HepG2 (cell line): Measurements from ENCODE around the gene C9orf78. TPM values are rescaled to one million over a fixed set of nuclear protein-coding genes. Genes with fewer than 3 reads are reported as not detected.

Experiments
- CBX5 ChIP-seq: sonication (generic); formaldehyde crosslinking; IDR thresholded peaks from 2 replicates; pipeline ENCODE4 v1.4.0; 2020; ENCODE audit warnings: missing genetic modification reagents, borderline replicate concordance
- FOXK1 ChIP-seq: sonication (generic); formaldehyde crosslinking; IDR thresholded peaks from 2 replicates; pipeline ENCODE4 v1.4.0; 2020; ENCODE audit warnings: low read depth, missing genetic modification reagents, borderline replicate concordance
- KAT2B ChIP-seq: fragments of 150-350 bp; IDR thresholded peaks from 2 replicates; pipeline ENCODE4 v1.6.1; 2014; ENCODE audit warnings: low read depth, low read length, borderline replicate concordance
- KDM1A ChIP-seq: IDR thresholded peaks from 2 replicates; pipeline ENCODE4 v1.6.1; 2016; ENCODE audit warnings: missing compliant biosample characterization
- MYNN ChIP-seq: sonication (generic); formaldehyde crosslinking; IDR thresholded peaks from 2 replicates; pipeline ENCODE4 v1.4.0; 2020; ENCODE audit warnings: mild to moderate bottlenecking, low read depth, missing genetic modification reagents
- NFIB ChIP-seq: sonication (generic); formaldehyde crosslinking; IDR thresholded peaks from 2 replicates; pipeline ENCODE4 v1.9.0; 2021; ENCODE audit warnings: missing genetic modification reagents, mild to moderate bottlenecking, borderline replicate concordance
- PLRG1 ChIP-seq: fragments of 450-650 bp; conservative IDR thresholded peaks from 2 replicates; pipeline ENCODE4 v1.6.1; 2016
- RNF2 ChIP-seq: fragments of 450-650 bp; conservative IDR thresholded peaks from 2 replicates; pipeline ENCODE4 v1.6.1; 2016; ENCODE audit warnings: low read depth
- SMAD3 ChIP-seq: sonication (generic); formaldehyde crosslinking; IDR thresholded peaks from 2 replicates; pipeline ENCODE4 v1.4.0; 2020; ENCODE audit warnings: missing genetic modification reagents
- SPEN ChIP-seq: sonication (generic); formaldehyde crosslinking; IDR thresholded peaks from 2 replicates; pipeline ENCODE4 v1.5.1; 2020; ENCODE audit warnings: low read depth, mild to moderate bottlenecking, missing genetic modification reagents
- TBL1XR1 ChIP-seq: fragments of 150-350 bp; IDR thresholded peaks from 2 replicates; pipeline ENCODE4 v1.6.1; 2014; ENCODE audit warnings: borderline replicate concordance, low read length; ENCODE audit not compliant: partially characterized antibody
- ZC3H13 ChIP-seq: sonication (generic); formaldehyde crosslinking; IDR thresholded peaks from 2 replicates; pipeline ENCODE4 v1.8.1; 2023; ENCODE audit warnings: mild to moderate bottlenecking, missing genetic modification reagents, moderate library complexity
- ZMYM3 ChIP-seq: sonication (generic); formaldehyde crosslinking; IDR thresholded peaks from 2 replicates; pipeline ENCODE4 v1.5.1; 2020; ENCODE audit warnings: mild to moderate bottlenecking, missing genetic modification reagents
- ZNF124 ChIP-seq: sonication (generic); formaldehyde crosslinking; IDR thresholded peaks from 2 replicates; pipeline ENCODE4 v1.4.0; 2020; ENCODE audit warnings: missing genetic modification reagents
- ZNF251 ChIP-seq: sonication (generic); formaldehyde crosslinking; IDR thresholded peaks from 2 replicates; pipeline ENCODE4 v1.9.0; 2021; ENCODE audit warnings: mild to moderate bottlenecking, missing genetic modification reagents
- ZNF543 ChIP-seq: sonication (generic); formaldehyde crosslinking; IDR thresholded peaks from 2 replicates; pipeline ENCODE4 v1.4.0; 2020; ENCODE audit warnings: mild to moderate bottlenecking, missing genetic modification reagents
- ZNF619 ChIP-seq: sonication (generic); formaldehyde crosslinking; IDR thresholded peaks from 2 replicates; pipeline ENCODE4 v1.4.0; 2020; ENCODE audit warnings: mild to moderate bottlenecking, missing genetic modification reagents
- ZNF83 ChIP-seq: sonication (generic); formaldehyde crosslinking; IDR thresholded peaks from 2 replicates; pipeline ENCODE4 v1.4.0; 2020; ENCODE audit warnings: missing genetic modification reagents, mild to moderate bottlenecking, borderline replicate concordance
- polyA plus RNA-seq, 8 experiments: library from polyadenylated mRNA; depleted of rRNA in 3 of 8; stranded (reverse) in 7 of 8; unstranded in 1 of 8; fragments of >200 nt; fragmentation: Illumina TruSeq in 4 of 8; extraction: Trizol in 4 of 8; gene quantifications; 2 replicates each; pipeline versions ENCODE4 v1.2.1 to v1.2.3, GENCODE V29; 2011 to 2016; ENCODE audit warnings: low read depth in 4 of 8, missing spikeins in 1 of 8, mixed read lengths in 1 of 8; ENCODE audit not compliant: insufficient read depth in 1 of 8
- total RNA-seq, 5 experiments: library from RNA; depleted of rRNA; stranded (reverse); fragments of >200 nt; fragmentation: Illumina TruSeq; extraction: Trizol; gene quantifications; 2 replicates each; pipeline ENCODE4 v1.2.3, GENCODE V29; 2016; ENCODE audit warnings: low read depth in 1 of 5
- TF ChIP-seq, protein P1 (sequence below): sonication (generic); formaldehyde crosslinking; IDR thresholded peaks from 2 replicates; pipeline ENCODE4 v1.5.0; 2020; ENCODE audit warnings: missing genetic modification reagents, mild to moderate bottlenecking, borderline replicate concordance
- TF ChIP-seq, protein P2 (sequence below): sonication (generic); formaldehyde crosslinking; IDR thresholded peaks from 2 replicates; pipeline ENCODE4 v1.4.0; 2020; ENCODE audit warnings: missing genetic modification reagents
- TF ChIP-seq, protein P3 (sequence below): sonication (generic); formaldehyde crosslinking; IDR thresholded peaks from 2 replicates; pipeline ENCODE4 v1.8.0; 2022; ENCODE audit warnings: mild to moderate bottlenecking, missing genetic modification reagents; ENCODE audit not compliant: insufficient replicate concordance
- TF ChIP-seq, protein P4 (sequence below): sonication (generic); formaldehyde crosslinking; IDR thresholded peaks from 2 replicates; pipeline ENCODE4 v1.9.0; 2021; ENCODE audit warnings: missing genetic modification reagents, borderline replicate concordance

The C9orf78 gene
- total and polyA plus RNA-seq, 2 of the 13 experiments (the other 11 are each of a cell fraction or from before 2014, with no cell fraction given): 18.4 to 35.5 TPM

DNA sequence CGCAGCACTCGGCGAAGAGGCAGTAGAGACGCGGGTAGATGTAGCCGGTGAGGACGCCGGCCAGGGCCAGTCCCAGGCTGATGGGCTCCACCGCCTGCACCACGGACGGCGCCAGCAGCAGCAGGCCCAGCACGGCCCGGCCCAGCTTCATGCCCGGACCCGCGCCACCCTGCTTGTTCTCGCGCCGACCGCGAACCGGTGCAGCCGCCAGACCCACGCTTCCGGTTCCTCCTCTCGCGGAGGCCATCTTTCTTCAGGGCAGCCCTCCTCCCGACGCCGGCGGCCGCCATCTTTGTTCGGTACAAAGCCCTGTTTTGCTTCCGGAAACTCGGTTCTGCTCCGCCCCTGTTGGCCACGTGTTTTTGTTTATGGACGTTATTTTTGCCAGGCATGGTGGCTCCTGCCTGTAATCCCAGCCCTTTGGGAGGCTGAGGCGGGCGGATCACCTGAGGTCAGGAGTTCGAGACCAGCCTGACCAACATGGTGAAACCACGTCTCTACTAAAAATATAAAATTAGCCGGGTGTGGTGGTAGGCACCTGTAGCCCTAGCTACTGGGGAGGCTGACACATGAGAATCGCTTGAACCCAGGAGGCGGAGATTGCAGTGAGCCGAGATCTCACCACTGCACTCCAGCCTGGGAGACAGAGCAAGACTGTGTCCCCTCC is 11.0 kb downstream of the C9orf78 start, which contains the start of gene TOR1A (continued):
- TF ChIP-seq, protein P1, sequence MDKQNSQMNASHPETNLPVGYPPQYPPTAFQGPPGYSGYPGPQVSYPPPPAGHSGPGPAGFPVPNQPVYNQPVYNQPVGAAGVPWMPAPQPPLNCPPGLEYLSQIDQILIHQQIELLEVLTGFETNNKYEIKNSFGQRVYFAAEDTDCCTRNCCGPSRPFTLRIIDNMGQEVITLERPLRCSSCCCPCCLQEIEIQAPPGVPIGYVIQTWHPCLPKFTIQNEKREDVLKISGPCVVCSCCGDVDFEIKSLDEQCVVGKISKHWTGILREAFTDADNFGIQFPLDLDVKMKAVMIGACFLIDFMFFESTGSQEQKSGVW (CRISPR knock-in tag): no peak
- TF ChIP-seq ZNF124 (CRISPR knock-in tag): peak; percentile 91; the same call in 1 of the 2 replicates
- no peak for TF ChIP-seq ZNF251
- TF ChIP-seq ZNF543 (CRISPR knock-in tag): peak; percentile 60; the same call in 1 of the 2 replicates
- TF ChIP-seq, protein P2, sequence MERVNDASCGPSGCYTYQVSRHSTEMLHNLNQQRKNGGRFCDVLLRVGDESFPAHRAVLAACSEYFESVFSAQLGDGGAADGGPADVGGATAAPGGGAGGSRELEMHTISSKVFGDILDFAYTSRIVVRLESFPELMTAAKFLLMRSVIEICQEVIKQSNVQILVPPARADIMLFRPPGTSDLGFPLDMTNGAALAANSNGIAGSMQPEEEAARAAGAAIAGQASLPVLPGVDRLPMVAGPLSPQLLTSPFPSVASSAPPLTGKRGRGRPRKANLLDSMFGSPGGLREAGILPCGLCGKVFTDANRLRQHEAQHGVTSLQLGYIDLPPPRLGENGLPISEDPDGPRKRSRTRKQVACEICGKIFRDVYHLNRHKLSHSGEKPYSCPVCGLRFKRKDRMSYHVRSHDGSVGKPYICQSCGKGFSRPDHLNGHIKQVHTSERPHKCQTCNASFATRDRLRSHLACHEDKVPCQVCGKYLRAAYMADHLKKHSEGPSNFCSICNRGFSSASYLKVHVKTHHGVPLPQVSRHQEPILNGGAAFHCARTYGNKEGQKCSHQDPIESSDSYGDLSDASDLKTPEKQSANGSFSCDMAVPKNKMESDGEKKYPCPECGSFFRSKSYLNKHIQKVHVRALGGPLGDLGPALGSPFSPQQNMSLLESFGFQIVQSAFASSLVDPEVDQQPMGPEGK (CRISPR knock-in tag): peak; percentile 35; the same call in 1 of the 2 replicates
- TF ChIP-seq, protein P3, sequence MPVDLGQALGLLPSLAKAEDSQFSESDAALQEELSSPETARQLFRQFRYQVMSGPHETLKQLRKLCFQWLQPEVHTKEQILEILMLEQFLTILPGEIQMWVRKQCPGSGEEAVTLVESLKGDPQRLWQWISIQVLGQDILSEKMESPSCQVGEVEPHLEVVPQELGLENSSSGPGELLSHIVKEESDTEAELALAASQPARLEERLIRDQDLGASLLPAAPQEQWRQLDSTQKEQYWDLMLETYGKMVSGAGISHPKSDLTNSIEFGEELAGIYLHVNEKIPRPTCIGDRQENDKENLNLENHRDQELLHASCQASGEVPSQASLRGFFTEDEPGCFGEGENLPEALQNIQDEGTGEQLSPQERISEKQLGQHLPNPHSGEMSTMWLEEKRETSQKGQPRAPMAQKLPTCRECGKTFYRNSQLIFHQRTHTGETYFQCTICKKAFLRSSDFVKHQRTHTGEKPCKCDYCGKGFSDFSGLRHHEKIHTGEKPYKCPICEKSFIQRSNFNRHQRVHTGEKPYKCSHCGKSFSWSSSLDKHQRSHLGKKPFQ (CRISPR knock-in tag): no peak
- peak; percentile 90 for TF ChIP-seq SMAD3 (CRISPR knock-in tag)
- no peak for TF ChIP-seq TBL1XR1
- TF ChIP-seq CBX5: peak; percentile 69; the same call in 1 of the 2 replicates
- 0 out of 2 replicates have a peak, but pooled peaks have one; percentile 38 for TF ChIP-seq RNF2
- peak; percentile 63; the same call in 1 of the 2 replicates for TF ChIP-seq ZNF619 (CRISPR knock-in tag)
- TF ChIP-seq MYNN (CRISPR knock-in tag): peak; percentile 64; the same call in 1 of the 2 replicates
- TF ChIP-seq KDM1A (CRISPR knock-in tag): peak; percentile 93
- no peak for TF ChIP-seq PLRG1
- TF ChIP-seq SPEN: peak; percentile 96
- TF ChIP-seq ZC3H13: peak; percentile 84; the same call in 1 of the 2 replicates
- no peak for TF ChIP-seq KAT2B
- TF ChIP-seq ZMYM3 (CRISPR knock-in tag): peak; percentile 93
- TF ChIP-seq NFIB (CRISPR knock-in tag): no peak
- TF ChIP-seq ZNF83 (CRISPR knock-in tag): peak; percentile 84; the same call in 1 of the 2 replicates
- TF ChIP-seq FOXK1 (CRISPR knock-in tag): peak; percentile 100
- TF ChIP-seq, protein P4, sequence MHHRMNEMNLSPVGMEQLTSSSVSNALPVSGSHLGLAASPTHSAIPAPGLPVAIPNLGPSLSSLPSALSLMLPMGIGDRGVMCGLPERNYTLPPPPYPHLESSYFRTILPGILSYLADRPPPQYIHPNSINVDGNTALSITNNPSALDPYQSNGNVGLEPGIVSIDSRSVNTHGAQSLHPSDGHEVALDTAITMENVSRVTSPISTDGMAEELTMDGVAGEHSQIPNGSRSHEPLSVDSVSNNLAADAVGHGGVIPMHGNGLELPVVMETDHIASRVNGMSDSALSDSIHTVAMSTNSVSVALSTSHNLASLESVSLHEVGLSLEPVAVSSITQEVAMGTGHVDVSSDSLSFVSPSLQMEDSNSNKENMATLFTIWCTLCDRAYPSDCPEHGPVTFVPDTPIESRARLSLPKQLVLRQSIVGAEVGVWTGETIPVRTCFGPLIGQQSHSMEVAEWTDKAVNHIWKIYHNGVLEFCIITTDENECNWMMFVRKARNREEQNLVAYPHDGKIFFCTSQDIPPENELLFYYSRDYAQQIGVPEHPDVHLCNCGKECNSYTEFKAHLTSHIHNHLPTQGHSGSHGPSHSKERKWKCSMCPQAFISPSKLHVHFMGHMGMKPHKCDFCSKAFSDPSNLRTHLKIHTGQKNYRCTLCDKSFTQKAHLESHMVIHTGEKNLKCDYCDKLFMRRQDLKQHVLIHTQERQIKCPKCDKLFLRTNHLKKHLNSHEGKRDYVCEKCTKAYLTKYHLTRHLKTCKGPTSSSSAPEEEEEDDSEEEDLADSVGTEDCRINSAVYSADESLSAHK (CRISPR knock-in tag): peak; percentile 62; the same call in 1 of the 2 replicates
